Activated T-cell treated with anti-CD3 and anti-CD28 coated beads, Interleukin-2, amount 50 U/mL, for 72 hours (primary cell): Measurements from ENCODE around the gene EPHB2. TPM values are rescaled to one million over a fixed set of nuclear protein-coding genes. Genes with fewer than 3 reads are reported as not detected.

ENCODE experiments used
- ATAC-seq, 2 donors: fragments of 150-1000 bp; cut with Tn5 transposase; replicated peaks in 1 of 2; 2 replicates each; pipeline ENCODE4 v1.10.0; 2021; ENCODE audit warnings: moderate library complexity in 2 of 2, mild to moderate bottlenecking in 1 of 2
- DNase-seq, 2 donors: peaks; one replicate each; pipeline ENCODE4 v3.0.0; 2021 to 2022; ENCODE audit warnings: mixed read lengths in 1 of 2
- H3K27ac Mint-ChIP-seq: one replicate; pipeline ENCODE4 v1.8.0; 2022; ENCODE audit warnings: mild to moderate bottlenecking, moderate library complexity, mixed read lengths
- H3K27me3 Mint-ChIP-seq: one replicate; pipeline ENCODE4 v1.8.0; 2022; ENCODE audit warnings: low read depth, mixed read lengths
- H3K36me3 Mint-ChIP-seq, 2 donors: one replicate each; pipeline ENCODE4 v1.8.0; 2022; ENCODE audit warnings: mixed read lengths in 2 of 2, mild to moderate bottlenecking in 1 of 2; ENCODE audit not compliant: insufficient read depth in 2 of 2
- H3K4me1 Mint-ChIP-seq: one replicate; pipeline ENCODE4 v1.8.0; 2022; ENCODE audit warnings: low read depth, mixed read lengths
- H3K4me3 Mint-ChIP-seq, 2 donors: one replicate each; pipeline ENCODE4 v1.8.0; 2022; ENCODE audit warnings: mild to moderate bottlenecking in 2 of 2, mixed read lengths in 2 of 2, moderate library complexity in 2 of 2
- H3K9me3 Mint-ChIP-seq, 2 donors: one replicate each; pipeline ENCODE4 v1.8.0; 2022; ENCODE audit warnings: mixed read lengths in 2 of 2
- total RNA-seq, 2 donors: library from RNA; stranded (reverse); gene quantifications; one replicate each; pipeline ENCODE4 v1.2.3, GENCODE V29; 2022

EPHB2 gene
- total RNA-seq, 2 donors from 2014 or later = 0.22 TPM; not detected in 1

- no peaks in the 10 kb centered on the region for H3K4me1 Mint-ChIP-seq
- ATAC-seq (no peak), DNase-seq (no peak)
- H3K9me3 Mint-ChIP-seq = no peaks in the 10 kb centered on the region
- no peak overlapping the region for H3K4me3 Mint-ChIP-seq
- no peak overlapping the region for H3K27ac Mint-ChIP-seq
- no peaks in the 10 kb centered on the region for H3K36me3 Mint-ChIP-seq
- H3K27me3 Mint-ChIP-seq = no peaks in the 10 kb centered on the region
These were observed 204.1 kb downstream of the EPHB2 start for GRCh38 chr1:22914633-22915217.

DNA sequence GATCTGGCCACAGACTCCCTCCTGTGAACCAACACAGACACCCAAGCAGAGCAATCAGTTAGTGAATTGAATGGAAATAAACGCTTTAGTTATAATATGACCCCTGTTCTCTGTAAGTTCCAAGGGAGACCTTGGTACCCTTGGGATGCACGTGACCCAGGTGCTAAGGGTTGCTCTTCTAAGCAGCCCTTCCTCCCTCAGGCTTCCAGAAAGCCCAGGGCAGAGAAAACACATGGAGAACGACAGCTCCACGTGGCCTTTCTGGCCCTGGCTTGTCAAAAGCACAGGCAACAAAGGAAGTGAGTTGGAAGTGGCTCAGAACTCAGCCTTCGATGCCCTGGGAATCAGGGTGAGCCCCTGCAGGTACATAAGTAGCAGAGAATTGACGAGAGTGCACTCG, 204.6 kb downstream of the EPHB2 start:
- H3K27ac Mint-ChIP-seq = no peak overlapping the region
- no peaks in the 10 kb centered on the region for H3K27me3 Mint-ChIP-seq
- no peak for DNase-seq

GRCh38 chr1:22915816-22916470, 205.3 kb downstream of the EPHB2 start:
- Mint-ChIP-seq H3K27me3 (no peaks in the 10 kb centered on the region), H3K36me3 (no peaks in the 10 kb centered on the region), H3K9me3 (no peaks in the 10 kb centered on the region), H3K4me3 (no peak overlapping the region), H3K27ac (no peak overlapping the region), H3K4me1 (no peaks in the 10 kb centered on the region)
- no peak for ATAC-seq
- no peak for DNase-seq

More for the DNA sequence above, 204.6 kb downstream of the EPHB2 start:
- no peaks in the 10 kb centered on the region for H3K36me3 Mint-ChIP-seq
- H3K9me3 Mint-ChIP-seq = no peaks in the 10 kb centered on the region
- no peaks in the 10 kb centered on the region for H3K4me1 Mint-ChIP-seq
- no peak overlapping the region for H3K4me3 Mint-ChIP-seq
- no peak for ATAC-seq

DNA sequence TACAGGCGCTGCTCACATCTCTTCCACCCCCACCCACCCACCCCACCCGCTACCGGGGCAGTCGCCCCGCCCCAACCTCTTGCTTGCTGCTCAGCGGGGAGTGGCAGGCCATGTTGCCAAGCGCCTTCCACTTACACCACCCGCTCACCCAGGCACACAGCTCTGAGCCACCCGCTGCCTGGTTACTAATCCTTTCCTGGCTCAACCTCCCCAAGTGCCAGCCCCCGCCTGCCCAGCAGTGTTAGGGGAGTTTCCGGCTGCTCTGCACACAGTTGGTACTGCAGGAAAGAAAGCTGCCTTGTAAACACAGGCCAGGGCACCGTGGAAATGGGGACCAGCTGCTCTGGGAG, 205.8 kb downstream of the EPHB2 start:
- ATAC-seq (no peak), DNase-seq (no peak)
- Mint-ChIP-seq H3K4me3 (no peak overlapping the region), H3K9me3 (no peaks in the 10 kb centered on the region), H3K4me1 (no peaks in the 10 kb centered on the region), H3K27me3 (no peaks in the 10 kb centered on the region), H3K27ac (no peak overlapping the region), H3K36me3 (no peaks in the 10 kb centered on the region)

DNA sequence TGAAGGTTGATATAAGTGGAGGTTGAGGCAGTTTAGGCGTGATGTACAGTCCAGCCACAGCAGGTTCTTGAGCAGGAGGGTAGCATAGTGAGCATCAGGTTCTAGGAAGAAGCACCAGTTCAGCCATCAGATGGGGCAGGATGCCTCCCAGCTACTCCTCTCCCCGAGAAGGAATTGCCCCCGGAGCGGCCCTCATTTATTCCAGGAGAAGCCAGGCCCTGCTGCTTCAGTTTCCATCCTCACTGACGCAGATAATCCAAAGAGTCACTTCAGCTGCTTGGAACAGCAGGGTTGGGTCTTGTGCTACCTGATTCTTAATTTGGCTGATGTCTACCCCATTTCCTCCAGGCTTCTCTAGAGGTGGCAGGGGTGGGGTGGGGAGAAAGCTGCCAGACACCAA, 207.3 kb downstream of the EPHB2 start:
- ATAC-seq (no peak), DNase-seq (no peak)
- H3K9me3 Mint-ChIP-seq = no peaks in the 10 kb centered on the region
- H3K4me1 Mint-ChIP-seq = no peaks in the 10 kb centered on the region
- no peak overlapping the region for H3K4me3 Mint-ChIP-seq
- no peaks in the 10 kb centered on the region for H3K36me3 Mint-ChIP-seq
- H3K27ac Mint-ChIP-seq = no peak overlapping the region
- H3K27me3 Mint-ChIP-seq = no peaks in the 10 kb centered on the region

- Mint-ChIP-seq H3K4me3 (no peak overlapping the region), H3K36me3 (no peaks in the 10 kb centered on the region), H3K27me3 (no peaks in the 10 kb centered on the region), H3K4me1 (no peaks in the 10 kb centered on the region), H3K9me3 (no peaks in the 10 kb centered on the region), H3K27ac (no peak overlapping the region)
- no peak for ATAC-seq
- DNase-seq = no peak
These were observed 208.0 kb downstream of the EPHB2 start for GRCh38 chr1:22918644-22919043.

GRCh38 chr1:22919341-22920025, 208.8 kb downstream of the EPHB2 start:
- H3K4me1 Mint-ChIP-seq = no peaks in the 10 kb centered on the region
- H3K36me3 Mint-ChIP-seq = no peaks in the 10 kb centered on the region
- no peak for ATAC-seq
- H3K4me3 Mint-ChIP-seq = no peak overlapping the region
- no peak for DNase-seq
- H3K27me3 Mint-ChIP-seq = no peaks in the 10 kb centered on the region
- no peaks in the 10 kb centered on the region for H3K9me3 Mint-ChIP-seq
- no peak overlapping the region for H3K27ac Mint-ChIP-seq

DNA sequence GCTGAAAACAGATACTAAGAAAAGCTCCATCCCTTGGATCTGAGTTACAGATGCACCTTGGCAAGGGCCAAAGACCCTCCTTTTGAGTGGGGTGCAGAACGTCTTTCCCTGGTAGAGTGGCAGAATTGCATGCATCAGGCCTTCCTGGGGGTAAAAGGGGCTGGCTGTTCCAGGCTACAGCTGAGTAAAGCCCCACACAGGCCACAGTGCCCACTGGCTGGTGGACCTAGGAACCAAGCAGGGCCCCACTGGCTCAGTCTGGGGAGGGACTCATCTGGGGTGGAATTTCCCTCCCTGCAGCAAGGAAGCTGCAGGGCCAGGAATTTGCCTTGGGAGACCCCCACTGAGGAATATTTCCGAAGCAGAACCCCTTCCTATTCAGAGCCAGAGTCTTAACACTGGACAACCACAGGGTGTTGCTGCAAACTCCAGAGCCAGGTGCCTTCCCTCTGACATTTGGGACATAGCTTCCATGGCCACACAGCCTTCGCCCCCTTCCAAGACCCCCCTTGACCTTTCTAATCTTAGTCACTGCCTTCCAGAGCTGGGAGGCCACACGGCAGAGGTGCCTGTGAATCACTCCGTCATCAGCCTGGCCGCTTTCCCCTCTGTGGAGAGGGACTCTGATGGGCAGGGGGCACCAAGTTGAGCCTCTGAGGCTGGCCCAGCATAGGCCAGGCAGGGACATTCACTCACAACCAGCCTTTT, 209.5 kb downstream of the EPHB2 start:
- no peaks in the 10 kb centered on the region for H3K9me3 Mint-ChIP-seq
- DNase-seq (no peak), ATAC-seq (no peak)
- H3K4me3 Mint-ChIP-seq = no peak overlapping the region
- H3K4me1 Mint-ChIP-seq = no peaks in the 10 kb centered on the region
- no peak overlapping the region for H3K27ac Mint-ChIP-seq
- no peaks in the 10 kb centered on the region for H3K27me3 Mint-ChIP-seq
- H3K36me3 Mint-ChIP-seq = no peaks in the 10 kb centered on the region

- no peaks in the 10 kb centered on the region for H3K4me1 Mint-ChIP-seq
These were observed 210.3 kb downstream of the EPHB2 start for GRCh38 chr1:22920734-22921451.

GRCh38 chr1:22921452-22922126, 210.9 kb downstream of the EPHB2 start:
- Mint-ChIP-seq H3K27me3 (no peaks in the 10 kb centered on the region), H3K4me1 (no peaks in the 10 kb centered on the region), H3K27ac (no peak overlapping the region), H3K9me3 (no peaks in the 10 kb centered on the region), H3K36me3 (no peaks in the 10 kb centered on the region), H3K4me3 (no peak overlapping the region)
- DNase-seq = no peak
- ATAC-seq = no peak

More at GRCh38 chr1:22920734-22921451, 210.3 kb downstream of the EPHB2 start:
- H3K4me3 Mint-ChIP-seq = no peak overlapping the region
- H3K27me3 Mint-ChIP-seq = no peaks in the 10 kb centered on the region
- no peaks in the 10 kb centered on the region for H3K9me3 Mint-ChIP-seq
- no peak for DNase-seq
- H3K27ac Mint-ChIP-seq = no peak overlapping the region
- ATAC-seq = no peak
- H3K36me3 Mint-ChIP-seq = no peaks in the 10 kb centered on the region

GRCh38 chr1:22922640-22923039, 212.0 kb downstream of the EPHB2 start:
- DNase-seq = no peak
- no peak overlapping the region for H3K4me3 Mint-ChIP-seq

GRCh38 chr1:22925111-22925510, 214.5 kb downstream of the EPHB2 start:
- ATAC-seq (no peak), DNase-seq (no peak)
- Mint-ChIP-seq H3K27ac (no peak overlapping the region), H3K9me3 (no peaks in the 10 kb centered on the region), H3K36me3 (no peaks in the 10 kb centered on the region), H3K4me3 (no peak overlapping the region), H3K27me3 (peaks cover 16% of the 10 kb centered on the region), H3K4me1 (no peaks in the 10 kb centered on the region)

More at GRCh38 chr1:22922640-22923039, 212.0 kb downstream of the EPHB2 start:
- Mint-ChIP-seq H3K27ac (no peak overlapping the region), H3K9me3 (no peaks in the 10 kb centered on the region), H3K27me3 (no peaks in the 10 kb centered on the region), H3K4me1 (no peaks in the 10 kb centered on the region), H3K36me3 (no peaks in the 10 kb centered on the region)
- ATAC-seq = no peak
